Measurements from ENCODE around the gene BTNL9. TPM values are rescaled to one million over a fixed set of nuclear protein-coding genes. Genes with fewer than 3 reads are reported as not detected.
"Not testable (repeated sequence)": the region's sequence is repeated elsewhere in the genome, so short reads cannot be mapped to it uniquely, and the experiment has no call there.

The BTNL9 gene
- total and polyA plus RNA-seq, 7 donors: 10.4 to 26.3 (median 20.0) TPM

DNA sequence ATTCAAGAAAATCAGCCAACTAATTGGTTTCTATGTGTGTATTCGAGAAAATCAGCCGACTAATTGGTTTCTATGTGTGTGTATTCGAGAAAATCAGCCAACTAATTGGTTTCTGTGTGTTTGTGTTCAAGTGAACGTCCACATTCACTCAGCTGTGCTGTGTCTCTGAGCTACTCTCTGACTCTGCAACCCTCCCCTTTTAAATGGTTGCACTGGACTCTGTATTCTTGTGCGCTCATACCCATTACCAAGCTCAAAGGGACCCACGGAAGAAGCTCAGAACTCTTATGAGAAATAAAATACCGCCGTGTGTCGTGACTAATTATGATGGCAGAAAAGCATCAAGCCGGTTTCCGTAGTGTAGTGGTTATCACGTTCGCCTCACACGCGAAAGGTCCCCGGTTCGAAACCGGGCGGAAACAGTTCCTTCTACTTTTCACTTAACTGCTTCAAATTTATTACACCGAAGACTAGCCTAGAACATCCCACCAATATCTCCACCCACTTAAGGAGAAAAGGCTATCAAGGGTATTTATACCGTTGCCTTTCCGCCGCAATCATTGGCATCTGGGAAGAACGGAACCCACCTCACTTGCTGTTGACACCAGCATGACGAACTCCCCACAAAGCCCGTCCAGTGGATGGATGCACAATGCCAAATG lies 56.8 kb downstream of the BTNL9 start:
- H3K36me3 ChIP-seq (ENCODE audit: insufficient read depth in 1 of 2, low read depth in 1 of 2); ATAC-seq; H3K4me1 ChIP-seq; H3K27ac ChIP-seq; H3K4me3 ChIP-seq; DNase-seq; intact Hi-C loops (cut with DNase I); H3K9me3 ChIP-seq: not testable (repeated sequence)
- H3K27me3 ChIP-seq (ENCODE audit: insufficient read depth in 3 of 3, low read length in 2 of 3): peaks cover 0 to 30% (median 11%) of the 10 kb centered on the region in 3 donors
- WGBS, 3 donors: no CpG with 5 or more reads among the region's 26 CpGs

DNA sequence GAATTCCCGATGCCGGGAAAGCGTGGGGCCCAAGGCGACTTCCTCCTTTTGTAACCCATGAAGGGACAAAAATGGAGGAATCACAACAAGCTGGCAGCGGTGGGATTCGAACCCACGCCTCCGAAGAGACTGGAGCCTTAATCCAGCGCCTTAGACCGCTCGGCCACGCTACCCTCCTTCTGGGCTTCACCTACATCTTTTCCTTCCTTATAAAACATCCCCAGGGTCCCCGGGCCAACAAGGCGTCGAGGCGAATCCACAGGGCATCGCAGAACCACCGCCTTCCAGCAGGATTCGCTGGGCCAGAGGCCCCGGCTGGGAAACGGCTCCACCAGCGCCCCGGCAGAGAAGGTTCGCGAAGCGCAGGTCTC lies 57.3 kb downstream of the BTNL9 start:
- H3K4me3 ChIP-seq; H3K27ac ChIP-seq; DNase-seq; intact Hi-C loops (cut with DNase I); H3K36me3 ChIP-seq (ENCODE audit: insufficient read depth in 1 of 2, low read depth in 1 of 2); ATAC-seq; H3K4me1 ChIP-seq; H3K9me3 ChIP-seq: not testable (repeated sequence)
- WGBS, 3 donors: no CpG with 5 or more reads among the region's 26 CpGs
- H3K27me3 ChIP-seq (ENCODE audit: insufficient read depth in 3 of 3, low read length in 2 of 3): peaks cover 0 to 30% (median 11%) of the 10 kb centered on the region in 3 donors

DNA sequence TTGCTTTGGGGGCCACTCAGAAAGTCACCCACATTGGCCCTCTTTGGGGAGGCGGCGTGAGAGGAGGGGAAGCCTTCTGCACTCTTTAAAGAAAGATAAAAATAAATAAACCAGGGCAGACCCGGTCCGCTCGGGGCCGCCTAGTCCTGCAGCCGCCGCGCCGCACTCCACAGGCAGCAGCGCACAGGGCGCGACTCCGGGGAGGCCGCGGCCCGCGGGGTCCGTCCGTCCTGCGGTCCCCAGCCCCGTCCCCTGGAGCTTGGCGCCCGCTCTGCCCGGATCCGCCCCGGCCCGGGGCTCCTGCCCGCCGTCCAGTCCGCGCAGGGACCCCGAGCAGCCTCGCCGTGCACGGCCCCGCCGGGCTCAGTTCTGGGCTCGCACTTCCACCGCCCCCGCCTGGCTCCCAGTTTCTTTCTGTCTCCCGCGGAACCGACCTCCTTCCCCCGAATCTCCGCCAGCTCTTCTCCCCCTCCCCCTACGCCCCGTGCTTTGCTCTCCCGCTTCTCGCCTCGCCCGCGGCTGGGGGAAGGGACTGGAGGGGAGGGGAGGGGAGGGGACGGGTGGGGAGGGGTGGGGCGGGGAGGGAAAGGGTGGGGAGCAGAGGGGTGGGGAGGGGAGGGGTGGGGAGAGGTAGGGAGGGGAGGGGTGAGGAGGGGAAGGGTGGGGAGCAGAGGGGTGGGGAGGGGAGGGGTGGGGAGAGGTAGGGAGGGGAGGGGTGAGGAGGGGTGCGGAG lies 57.9 kb downstream of the BTNL9 start:
- H3K27ac ChIP-seq; H3K4me1 ChIP-seq; intact Hi-C loops (cut with DNase I); H3K9me3 ChIP-seq; DNase-seq; H3K36me3 ChIP-seq (ENCODE audit: insufficient read depth in 1 of 2, low read depth in 1 of 2); H3K4me3 ChIP-seq: not testable (repeated sequence)
- peaks cover 0 to 30% (median 11%) of the 10 kb centered on the region in 3 donors for H3K27me3 ChIP-seq (ENCODE audit: insufficient read depth in 3 of 3, low read length in 2 of 3)
- peak in 1 of 4 donors; percentile 40 for ATAC-seq
- WGBS, 3 donors: no CpG with 5 or more reads among the region's 56 CpGs

DNA sequence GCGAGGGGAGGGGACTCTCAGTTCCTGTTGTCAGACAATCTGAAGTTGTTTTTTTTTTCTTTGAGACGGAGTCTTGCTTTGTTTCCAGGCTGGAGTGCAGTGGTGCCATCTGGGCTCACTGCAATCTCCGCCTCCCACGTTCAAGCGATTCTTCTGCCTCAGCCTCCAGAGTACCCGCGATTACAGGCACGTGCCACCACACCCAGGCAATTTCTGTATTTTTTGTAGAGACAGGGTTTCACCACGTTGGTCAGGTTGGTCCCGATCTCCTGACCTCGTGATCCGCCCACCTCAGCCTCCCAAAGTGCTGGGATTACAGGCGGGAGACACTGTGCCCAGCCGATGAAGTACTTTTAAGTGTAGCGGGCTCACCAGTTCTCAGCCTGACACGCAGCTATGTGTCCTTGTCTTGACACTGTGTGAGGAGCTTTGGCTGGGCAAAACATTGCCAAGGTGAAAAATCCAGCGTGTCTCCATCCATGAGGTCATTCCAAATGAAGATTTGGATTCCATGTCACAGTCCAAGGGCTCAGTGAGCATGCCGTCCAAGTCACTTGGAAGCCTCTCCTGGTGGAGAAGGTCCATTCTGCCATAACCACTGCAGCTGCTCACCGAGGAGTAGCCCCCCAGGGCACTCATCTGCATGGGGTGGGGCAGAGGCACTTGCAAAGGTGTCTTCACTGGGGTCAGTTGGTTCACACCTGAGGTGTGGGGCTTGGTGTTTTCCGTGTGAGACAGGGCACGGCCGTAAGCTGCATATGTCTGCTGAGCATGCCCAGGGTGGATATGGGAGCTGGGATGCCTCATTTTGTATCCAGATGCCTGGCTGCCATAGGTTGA lies 58.9 kb downstream of the BTNL9 start:
- H3K27me3 ChIP-seq (ENCODE audit: insufficient read depth in 3 of 3, low read length in 2 of 3): peaks cover 0 to 22% (median 11%) of the 10 kb centered on the region in 3 donors
- no peaks in the 10 kb centered on the region for H3K36me3 ChIP-seq (ENCODE audit: insufficient read depth in 1 of 2, low read depth in 1 of 2)
- TF ChIP-seq, protein P1, sequence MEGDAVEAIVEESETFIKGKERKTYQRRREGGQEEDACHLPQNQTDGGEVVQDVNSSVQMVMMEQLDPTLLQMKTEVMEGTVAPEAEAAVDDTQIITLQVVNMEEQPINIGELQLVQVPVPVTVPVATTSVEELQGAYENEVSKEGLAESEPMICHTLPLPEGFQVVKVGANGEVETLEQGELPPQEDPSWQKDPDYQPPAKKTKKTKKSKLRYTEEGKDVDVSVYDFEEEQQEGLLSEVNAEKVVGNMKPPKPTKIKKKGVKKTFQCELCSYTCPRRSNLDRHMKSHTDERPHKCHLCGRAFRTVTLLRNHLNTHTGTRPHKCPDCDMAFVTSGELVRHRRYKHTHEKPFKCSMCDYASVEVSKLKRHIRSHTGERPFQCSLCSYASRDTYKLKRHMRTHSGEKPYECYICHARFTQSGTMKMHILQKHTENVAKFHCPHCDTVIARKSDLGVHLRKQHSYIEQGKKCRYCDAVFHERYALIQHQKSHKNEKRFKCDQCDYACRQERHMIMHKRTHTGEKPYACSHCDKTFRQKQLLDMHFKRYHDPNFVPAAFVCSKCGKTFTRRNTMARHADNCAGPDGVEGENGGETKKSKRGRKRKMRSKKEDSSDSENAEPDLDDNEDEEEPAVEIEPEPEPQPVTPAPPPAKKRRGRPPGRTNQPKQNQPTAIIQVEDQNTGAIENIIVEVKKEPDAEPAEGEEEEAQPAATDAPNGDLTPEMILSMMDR (IDR thresholded peaks at IDR 0.05): no peak
- WGBS, 3 donors: 8 to 9% (median 8%) methylated on average over 18 to 22 of the region's 22 CpGs
- ATAC-seq (no peak), DNase-seq (no peak)
- no peak overlapping the region for H3K4me3 ChIP-seq
- no peaks in the 10 kb centered on the region for H3K9me3 ChIP-seq
- H3K4me1 ChIP-seq: no peaks in the 10 kb centered on the region
- H3K27ac ChIP-seq: no peak overlapping the region
- intact Hi-C loops (cut with DNase I): no loop called here

DNA sequence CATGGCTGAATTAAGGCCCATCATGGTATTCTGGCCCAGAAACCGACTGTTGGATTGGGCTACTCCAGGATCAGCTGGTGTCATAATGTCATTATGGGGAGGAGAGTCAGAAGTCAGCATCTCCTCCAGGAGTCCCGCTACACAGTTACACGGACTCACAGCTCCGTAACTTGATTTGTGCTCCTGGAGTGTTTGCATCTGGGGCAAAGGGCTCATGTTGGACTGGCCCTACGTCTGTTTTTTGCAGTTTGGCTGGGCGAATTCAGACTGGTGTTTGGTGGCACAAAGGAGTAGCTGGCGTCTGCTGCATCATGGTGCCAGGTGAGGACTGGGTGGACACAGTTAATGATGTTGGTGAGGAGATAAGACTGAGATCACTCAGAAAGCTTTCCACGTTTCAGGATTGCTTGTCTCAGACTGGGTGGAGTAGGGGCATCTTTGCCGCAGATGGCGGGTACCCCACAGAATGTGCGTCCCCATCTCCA lies 59.6 kb downstream of the BTNL9 start:
- peaks cover 0 to 28% (median 11%) of the 10 kb centered on the region in 3 donors for H3K27me3 ChIP-seq (ENCODE audit: insufficient read depth in 3 of 3, low read length in 2 of 3)
- intact Hi-C loops (cut with DNase I): no loop called here
- TF ChIP-seq, protein P1 (IDR thresholded peaks at IDR 0.05): no peak
- 41 to 46% (median 45%) methylated on average over 11 of the region's 11 CpGs for WGBS, 3 donors
- H3K27ac ChIP-seq: no peak overlapping the region
- no peak for DNase-seq
- no peaks in the 10 kb centered on the region for H3K9me3 ChIP-seq
- H3K36me3 ChIP-seq (ENCODE audit: insufficient read depth in 1 of 2, low read depth in 1 of 2): no peaks in the 10 kb centered on the region
- no peaks in the 10 kb centered on the region for H3K4me1 ChIP-seq
- ATAC-seq: no peak
- H3K4me3 ChIP-seq: no peak overlapping the region
